Stomach smooth muscle (tissue), 2 donors: ENCODE measurements around the gene SEMA3D.

Experiments
- H3K27ac ChIP-seq: one replicate; pipeline ENCODE4 v1.7.0; 2013; ENCODE audit warnings: mild to moderate bottlenecking, low read length, inconsistent platforms
- H3K27me3 ChIP-seq, 2 donors: one replicate each; pipeline ENCODE4 v1.7.0; 2013; ENCODE audit warnings: low read length in 2 of 2; ENCODE audit not compliant: insufficient read depth in 2 of 2, control insufficient read depth in 1 of 2
- H3K36me3 ChIP-seq, 2 donors: one replicate each; pipeline ENCODE4 v1.7.0; 2013; ENCODE audit warnings: low read length in 2 of 2; ENCODE audit not compliant: control insufficient read depth in 2 of 2, insufficient read depth in 2 of 2
- H3K4me1 ChIP-seq: one replicate; pipeline ENCODE4 v1.7.0; 2013; ENCODE audit warnings: low read length; ENCODE audit not compliant: control insufficient read depth, insufficient read depth
- H3K4me3 ChIP-seq, 2 donors: one replicate each; pipeline ENCODE4 v1.7.0; 2013; ENCODE audit warnings: low read length in 2 of 2
- H3K9ac ChIP-seq, 2 donors: one replicate each; pipeline ENCODE4 v1.7.0; 2013; ENCODE audit warnings: low read length in 2 of 2, mild to moderate bottlenecking in 1 of 2
- H3K9me3 ChIP-seq, 2 donors: one replicate each; pipeline ENCODE4 v1.7.0; 2013; ENCODE audit warnings: low read length in 2 of 2; ENCODE audit not compliant: control insufficient read depth in 2 of 2
- donor health status: healthy.
- donor health status: Pancreatic carcinoma.

SEMA3D gene

GRCh38 chr7:85126383-85126782, 60.5 kb downstream of the SEMA3D start:
- H3K4me1 ChIP-seq = no peaks in the 10 kb centered on the region
- no peak overlapping the region for H3K27ac ChIP-seq
- H3K27me3 ChIP-seq = no peaks in the 10 kb centered on the region
- no peak overlapping the region for H3K9ac ChIP-seq
- no peaks in the 10 kb centered on the region for H3K9me3 ChIP-seq
- H3K36me3 ChIP-seq = no peaks in the 10 kb centered on the region
- no peak overlapping the region for H3K4me3 ChIP-seq

GRCh38 chr7:85125651-85126131, 61.2 kb downstream of the SEMA3D start:
- Histone ChIP-seq H3K27me3 (no peaks in the 10 kb centered on the region), H3K4me1 (no peaks in the 10 kb centered on the region), H3K36me3 (no peaks in the 10 kb centered on the region), H3K4me3 (no peak overlapping the region), H3K27ac (no peak overlapping the region), H3K9me3 (no peaks in the 10 kb centered on the region), H3K9ac (no peak overlapping the region)

GRCh38 chr7:85125176-85125575, 61.7 kb downstream of the SEMA3D start:
- H3K9me3 ChIP-seq = no peaks in the 10 kb centered on the region
- no peaks in the 10 kb centered on the region for H3K27me3 ChIP-seq
- no peak overlapping the region for H3K27ac ChIP-seq
- no peak overlapping the region for H3K9ac ChIP-seq
- no peaks in the 10 kb centered on the region for H3K4me1 ChIP-seq
- H3K36me3 ChIP-seq = no peaks in the 10 kb centered on the region
- no peak overlapping the region for H3K4me3 ChIP-seq

GRCh38 chr7:85119934-85120333, 66.9 kb downstream of the SEMA3D start:
- no peaks in the 10 kb centered on the region for H3K27me3 ChIP-seq
- no peaks in the 10 kb centered on the region for H3K4me1 ChIP-seq
- H3K4me3 ChIP-seq = no peak overlapping the region
- H3K9me3 ChIP-seq = peaks cover 0 to 3% of the 10 kb centered on the region in 2 donors
- H3K36me3 ChIP-seq = no peaks in the 10 kb centered on the region
- no peak overlapping the region for H3K27ac ChIP-seq
- H3K9ac ChIP-seq = no peak overlapping the region

GRCh38 chr7:85115862-85116261, 71.0 kb downstream of the SEMA3D start:
- Histone ChIP-seq H3K27ac (no peak overlapping the region), H3K4me1 (no peaks in the 10 kb centered on the region), H3K27me3 (no peaks in the 10 kb centered on the region), H3K36me3 (no peaks in the 10 kb centered on the region), H3K9ac (no peak overlapping the region), H3K9me3 (peaks cover 0 to 3% of the 10 kb centered on the region in 2 donors), H3K4me3 (no peak overlapping the region)

GRCh38 chr7:85115006-85115405, 71.8 kb downstream of the SEMA3D start:
- H3K4me1 ChIP-seq = no peaks in the 10 kb centered on the region
- peaks cover 0 to 3% of the 10 kb centered on the region in 2 donors for H3K9me3 ChIP-seq
- H3K4me3 ChIP-seq = no peak overlapping the region
- no peaks in the 10 kb centered on the region for H3K36me3 ChIP-seq
- H3K9ac ChIP-seq = no peak overlapping the region
- no peak overlapping the region for H3K27ac ChIP-seq
- no peaks in the 10 kb centered on the region for H3K27me3 ChIP-seq

- H3K4me3 ChIP-seq = no peak overlapping the region
- no peak overlapping the region for H3K9ac ChIP-seq
These were observed 72.5 kb downstream of the SEMA3D start for GRCh38 chr7:85114342-85114741.

GRCh38 chr7:85111761-85112160, 75.1 kb downstream of the SEMA3D start:
- H3K4me1 ChIP-seq = no peaks in the 10 kb centered on the region
- H3K9ac ChIP-seq = no peak overlapping the region
- no peak overlapping the region for H3K27ac ChIP-seq
- no peaks in the 10 kb centered on the region for H3K9me3 ChIP-seq
- no peaks in the 10 kb centered on the region for H3K36me3 ChIP-seq
- H3K4me3 ChIP-seq = no peak overlapping the region
- no peaks in the 10 kb centered on the region for H3K27me3 ChIP-seq

More at GRCh38 chr7:85114342-85114741, 72.5 kb downstream of the SEMA3D start:
- H3K4me1 ChIP-seq = no peaks in the 10 kb centered on the region
- peaks cover 0 to 1% of the 10 kb centered on the region in 2 donors for H3K9me3 ChIP-seq
- H3K27ac ChIP-seq = no peak overlapping the region
- H3K36me3 ChIP-seq = no peaks in the 10 kb centered on the region
- H3K27me3 ChIP-seq = no peaks in the 10 kb centered on the region

GRCh38 chr7:85106719-85107118, 80.1 kb downstream of the SEMA3D start:
- Histone ChIP-seq H3K9ac (no peak overlapping the region), H3K9me3 (no peaks in the 10 kb centered on the region), H3K27me3 (no peaks in the 10 kb centered on the region), H3K36me3 (no peaks in the 10 kb centered on the region), H3K4me3 (no peak overlapping the region), H3K27ac (no peak overlapping the region), H3K4me1 (no peaks in the 10 kb centered on the region)

GRCh38 chr7:85104432-85105205, 82.2 kb downstream of the SEMA3D start:
- Histone ChIP-seq H3K9me3 (no peaks in the 10 kb centered on the region), H3K27ac (no peak overlapping the region), H3K36me3 (no peaks in the 10 kb centered on the region), H3K9ac (no peak overlapping the region), H3K4me1 (no peaks in the 10 kb centered on the region), H3K4me3 (no peak overlapping the region), H3K27me3 (no peaks in the 10 kb centered on the region)

GRCh38 chr7:85103962-85104361, 82.9 kb downstream of the SEMA3D start:
- no peak overlapping the region for H3K27ac ChIP-seq
- no peaks in the 10 kb centered on the region for H3K36me3 ChIP-seq
- H3K4me3 ChIP-seq = no peak overlapping the region

More at GRCh38 chr7:85103962-85104361, 82.9 kb downstream of the SEMA3D start:
- Histone ChIP-seq H3K9ac (no peak overlapping the region), H3K27me3 (no peaks in the 10 kb centered on the region), H3K9me3 (no peaks in the 10 kb centered on the region), H3K4me1 (no peaks in the 10 kb centered on the region)
